GDM1 (cell line): ENCODE results near the gene CD247.
A peak's percentile ranks its signal among the peaks of the same experiment; 100 is the strongest.

Experiments
- DNase-seq: peaks from one replicate; lab custom pipeline; 2025; lab: John Stamatoyannopoulos, UW

The CD247 gene

DNA sequence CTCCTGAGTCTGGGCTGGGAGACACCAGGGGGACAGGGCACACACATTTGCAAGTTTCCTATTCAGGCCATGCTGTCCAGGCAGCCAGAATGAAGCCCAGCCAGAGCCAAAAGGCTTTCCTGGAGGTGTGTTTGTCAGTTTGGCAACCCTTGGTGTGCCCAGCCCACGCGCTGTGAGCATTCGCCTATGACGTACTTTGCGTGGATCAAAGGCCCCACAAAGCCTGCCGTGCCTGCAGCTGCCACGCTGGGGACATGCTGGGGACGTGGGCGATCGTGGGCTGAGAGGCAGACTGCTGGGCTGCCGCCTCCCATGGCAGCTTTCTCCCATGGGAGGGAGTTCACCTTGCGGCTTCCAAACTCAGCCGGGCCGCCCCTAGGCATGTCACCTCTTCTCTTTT is 57.5 kb downstream of the CD247 start:
- no peak for DNase-seq

DNA sequence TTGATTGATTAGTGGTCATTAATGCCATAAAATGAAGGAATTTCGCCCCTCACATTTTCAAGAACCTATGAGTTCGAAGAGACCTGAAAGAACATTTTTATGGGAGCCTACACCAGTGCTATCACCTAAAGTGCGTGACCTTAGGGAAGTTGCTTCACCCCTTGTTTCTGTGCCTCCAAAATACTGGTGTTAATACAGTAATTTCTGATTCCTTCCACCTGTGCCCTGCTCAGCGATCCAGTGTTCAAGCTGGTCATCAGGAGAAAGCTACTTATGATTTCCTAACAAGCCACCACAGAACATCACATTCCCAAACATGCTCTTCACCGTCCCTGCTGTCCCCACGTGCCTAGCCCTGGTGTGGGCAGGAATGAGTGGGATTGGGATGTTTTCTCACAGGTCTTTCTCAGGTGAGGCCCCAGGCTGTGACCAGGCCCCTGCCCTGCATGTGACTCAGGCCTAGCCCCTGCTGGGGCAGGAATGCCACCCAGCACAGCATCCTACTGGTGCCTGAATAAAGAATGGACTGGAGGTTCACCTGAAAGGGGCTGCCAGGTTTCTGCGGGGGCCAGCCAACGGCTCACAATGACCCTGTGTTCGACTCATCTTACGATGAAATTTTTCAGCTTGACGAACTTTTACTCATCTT is 60.3 kb downstream of the CD247 start:
- no peak for DNase-seq

DNA sequence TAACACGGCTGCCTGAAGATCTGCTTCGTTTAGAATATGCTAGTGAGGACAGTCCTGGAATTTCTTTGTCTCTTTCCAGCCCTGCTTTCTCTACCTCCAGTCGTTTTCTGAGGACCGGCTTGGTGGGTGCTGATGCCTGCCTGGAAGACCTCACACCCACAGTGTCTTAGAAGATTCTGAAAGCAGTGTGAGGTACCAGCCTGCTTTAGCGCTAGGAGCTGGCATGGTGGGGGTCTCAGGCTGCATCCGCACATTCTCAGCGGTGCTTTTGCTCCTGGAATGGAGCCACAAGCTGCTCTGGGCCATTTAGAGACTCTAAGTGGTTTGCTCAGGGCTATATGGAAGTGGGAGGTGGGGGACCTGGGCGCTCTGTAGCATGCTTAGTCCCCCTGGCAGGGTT is 61.4 kb downstream of the CD247 start:
- no peak for DNase-seq

DNA sequence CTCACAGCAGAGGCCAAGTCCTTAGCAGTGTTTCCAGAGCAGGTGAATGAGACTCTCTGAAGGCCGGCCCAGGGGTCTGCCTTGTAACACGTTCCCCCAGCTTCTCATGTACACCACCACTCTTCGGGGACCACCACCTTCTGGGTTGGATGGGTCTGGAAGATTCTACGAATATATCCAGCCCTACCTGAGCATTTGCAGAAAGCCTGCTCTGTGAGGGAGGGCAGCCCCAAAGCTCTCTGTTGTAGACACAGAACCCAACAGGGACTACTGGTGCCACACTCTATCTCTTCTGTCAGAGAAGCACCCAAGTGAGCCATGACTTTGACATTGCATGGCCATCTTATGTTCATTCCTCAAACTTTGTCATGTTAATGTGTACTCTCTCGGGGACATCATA is 61.8 kb downstream of the CD247 start:
- DNase-seq = no peak

DNA sequence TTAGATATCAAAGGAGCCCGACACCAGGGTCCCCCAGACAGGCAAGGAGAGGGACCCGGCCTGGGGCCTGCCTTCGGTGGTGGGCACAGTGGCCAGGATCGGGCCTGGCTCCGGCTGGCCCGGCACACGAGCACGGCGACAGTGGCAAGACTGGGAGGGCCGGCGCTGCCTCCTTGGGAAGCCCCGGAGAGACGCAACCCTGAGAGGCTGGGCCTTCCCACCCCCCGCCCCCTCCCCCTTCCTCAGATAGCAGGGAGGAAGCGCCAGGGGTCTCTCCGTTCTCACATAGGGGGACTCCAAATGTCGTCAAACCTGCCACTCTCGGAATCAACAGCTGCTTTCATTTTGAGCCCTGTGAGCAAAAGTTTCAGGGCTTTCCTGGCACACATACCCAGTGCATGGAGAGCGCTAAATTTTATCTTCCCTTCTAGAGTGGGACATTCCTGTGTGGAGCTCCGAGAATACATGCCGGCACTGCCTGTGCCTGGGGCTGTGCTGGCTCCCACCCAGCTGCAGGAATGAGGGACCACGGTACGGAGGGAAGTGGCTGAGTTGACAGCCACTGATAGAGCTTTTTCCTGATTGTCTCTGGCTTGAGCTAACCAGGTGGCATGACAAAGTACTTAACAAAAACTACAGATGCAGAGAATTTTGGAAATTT is 62.4 kb downstream of the CD247 start:
- no peak for DNase-seq

DNA sequence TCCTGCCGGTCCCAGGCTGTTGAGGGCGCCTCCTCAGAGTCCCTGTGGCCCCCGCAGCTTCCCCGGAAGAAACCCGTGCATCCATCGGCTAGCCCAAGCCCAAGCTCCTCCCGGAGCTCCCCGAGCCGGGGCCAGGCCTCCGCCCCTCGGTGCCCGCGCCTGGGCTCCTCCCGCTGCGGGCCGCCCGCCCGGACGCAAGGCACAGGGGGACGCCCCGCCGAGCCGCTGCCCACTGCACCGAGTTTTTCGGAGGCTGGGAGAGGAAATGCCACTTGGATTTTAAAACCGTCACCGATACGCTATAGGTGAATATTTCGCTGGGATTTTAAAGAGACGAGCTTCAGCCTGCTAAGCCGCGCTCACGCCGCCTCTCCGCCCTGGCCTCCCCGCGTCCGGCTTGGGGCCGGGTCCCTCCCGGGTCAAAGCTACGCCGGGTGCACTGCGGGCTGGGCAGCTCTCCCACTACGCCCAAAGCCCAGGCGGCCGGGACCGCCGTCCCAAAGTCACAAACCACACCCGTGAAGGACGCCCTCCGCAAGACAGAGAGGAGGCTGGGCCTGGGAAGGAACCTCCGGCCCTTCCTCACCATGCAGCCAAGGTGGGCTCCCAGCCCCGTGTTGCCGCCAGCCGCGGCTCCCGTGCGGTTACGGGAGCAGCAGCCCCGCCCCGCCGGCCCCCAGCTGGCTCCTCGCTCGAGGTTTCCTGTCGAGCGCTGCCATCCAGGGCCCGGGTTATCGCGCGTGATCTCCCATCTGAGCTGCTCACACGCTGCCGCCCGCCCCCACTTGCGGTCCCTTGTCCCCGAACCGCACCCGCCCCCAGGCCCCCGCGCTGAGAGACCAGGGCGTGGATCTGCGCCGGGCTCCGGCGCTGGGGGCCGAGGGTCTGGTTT is 63.2 kb downstream of the CD247 start:
- DNase-seq = peak; percentile 49

DNA sequence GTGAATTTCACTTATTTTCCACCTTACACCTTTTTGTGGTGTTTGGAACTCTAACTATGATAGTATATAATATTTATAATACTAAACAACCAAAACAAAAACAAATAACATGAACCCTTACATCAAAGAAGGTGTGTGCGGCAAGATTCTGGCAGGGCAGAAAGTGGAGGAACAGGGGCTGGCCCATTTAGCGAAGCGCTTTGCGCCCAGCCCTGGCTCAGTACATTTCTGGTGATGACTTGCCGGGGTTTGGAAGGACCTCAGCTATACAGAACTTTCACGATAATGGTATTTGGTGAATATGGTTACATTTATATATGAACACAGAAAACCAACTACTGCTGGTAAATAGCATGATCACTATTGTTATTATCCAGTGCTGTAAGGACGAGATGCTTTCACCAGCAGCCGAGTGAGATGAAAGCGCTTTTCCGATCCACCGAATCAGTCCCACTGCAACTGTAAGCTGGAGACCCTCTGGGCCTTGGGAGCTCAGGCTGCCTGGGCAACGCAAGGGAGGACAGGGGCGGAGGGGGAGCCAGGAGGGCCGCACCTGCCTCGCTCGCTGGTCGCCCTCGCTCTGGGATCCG is 63.9 kb downstream of the CD247 start:
- DNase-seq = no peak

DNA sequence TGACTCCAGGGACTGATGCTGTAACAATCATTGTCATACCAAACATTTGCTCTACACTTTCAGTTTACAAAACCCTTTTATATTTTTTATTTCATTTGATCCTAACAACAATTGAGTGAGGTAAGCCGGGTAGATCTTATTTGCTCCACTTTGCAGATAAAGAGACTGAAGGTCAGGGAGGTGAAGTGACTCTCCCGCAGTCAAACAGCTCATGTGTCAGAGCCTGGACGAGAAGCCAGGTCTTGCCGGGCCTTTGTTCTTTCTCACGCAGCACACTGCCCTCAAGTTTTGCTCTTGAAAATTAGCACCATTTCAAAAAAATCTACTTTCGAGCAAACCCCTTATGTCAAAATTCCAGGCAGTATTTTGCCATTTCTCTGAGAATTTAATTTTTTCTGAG is 65.2 kb downstream of the CD247 start:
- no peak for DNase-seq

DNA sequence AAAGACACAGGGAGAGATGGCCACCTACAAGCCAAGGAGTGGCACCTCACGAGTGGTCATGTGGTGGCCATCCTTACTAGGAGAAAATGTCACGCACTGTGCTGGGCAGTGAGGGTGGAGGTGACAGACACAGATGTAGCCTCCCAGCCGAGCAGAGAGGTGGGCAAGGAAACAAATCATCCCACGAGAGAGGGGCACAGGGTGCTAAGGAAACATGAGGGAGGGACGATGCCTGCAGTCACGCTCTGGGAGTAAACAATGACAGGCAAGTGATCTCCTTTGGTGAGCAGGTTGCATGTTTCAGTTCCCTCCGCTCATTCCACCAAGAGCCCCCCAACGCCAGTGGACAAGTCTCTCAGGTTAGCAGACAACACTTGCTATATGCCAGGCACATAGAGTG is 65.8 kb downstream of the CD247 start:
- no peak for DNase-seq

DNA sequence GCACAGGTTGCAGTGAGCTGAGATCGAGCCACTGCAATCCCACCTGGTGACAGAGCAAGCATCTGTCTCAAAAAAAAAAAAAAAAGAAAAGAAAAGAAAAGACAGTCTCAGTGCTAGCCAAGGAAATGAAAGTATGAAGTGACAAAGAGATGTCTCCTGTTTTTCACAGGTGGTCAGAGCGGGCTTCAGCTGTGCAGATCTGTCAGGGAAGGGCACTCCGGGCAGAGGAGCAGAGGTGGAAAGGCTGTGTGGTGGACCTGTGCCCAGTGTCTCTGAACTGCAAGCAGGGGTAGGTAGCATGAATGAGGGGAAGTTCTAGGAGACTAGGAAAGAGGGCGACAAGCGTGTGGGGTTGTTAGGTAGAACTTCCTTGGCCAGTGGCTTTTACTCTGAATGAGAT is 67.5 kb downstream of the CD247 start:
- no peak for DNase-seq

DNA sequence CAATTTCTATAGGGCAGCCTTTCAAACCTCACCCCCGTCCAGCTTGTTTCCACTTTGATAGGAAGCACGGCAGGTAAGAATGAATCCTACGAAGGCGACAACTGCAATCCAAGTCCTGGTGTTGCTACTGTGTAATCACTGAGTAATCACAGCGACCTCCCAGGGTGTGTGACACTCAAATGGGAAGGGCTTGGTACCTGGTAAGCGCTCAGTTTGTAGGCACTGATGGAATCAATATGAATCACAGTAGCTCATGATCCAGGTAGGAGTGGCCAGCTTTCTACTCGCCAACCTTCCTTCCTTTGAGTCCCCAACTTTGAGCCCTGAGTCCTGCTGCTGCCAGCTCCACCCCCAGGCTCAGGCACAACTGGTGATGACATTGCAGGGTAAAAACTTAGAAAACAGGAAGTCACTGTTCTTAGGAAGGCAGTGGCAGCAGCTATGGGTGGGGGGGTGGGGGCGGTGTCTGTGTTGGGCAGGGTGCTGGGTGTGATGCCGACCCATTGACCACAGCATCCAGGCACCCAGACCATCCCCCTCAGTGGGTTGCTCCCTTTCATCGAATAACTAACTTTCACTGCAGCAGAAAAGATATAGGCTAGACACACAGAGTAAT is 70.7 kb downstream of the CD247 start:
- DNase-seq = peak; percentile 55

DNA sequence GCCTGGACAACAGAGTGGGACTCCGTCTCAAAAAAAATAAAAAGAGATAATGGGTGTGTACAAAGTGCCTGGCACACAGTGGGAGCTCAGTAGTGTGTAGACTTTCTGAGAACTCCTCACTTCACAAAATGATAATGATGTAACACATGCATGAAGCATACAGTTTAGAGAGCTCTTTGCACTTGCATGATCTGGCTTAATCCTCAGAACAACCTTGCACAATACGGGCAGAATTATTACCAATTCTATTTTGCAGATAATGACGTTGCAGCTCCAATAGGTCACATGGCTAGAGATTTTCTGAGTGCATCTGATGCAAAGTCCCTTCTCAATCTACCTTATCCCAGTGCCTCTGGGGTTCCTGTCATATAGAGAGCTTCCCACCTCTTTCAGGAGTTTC is 71.4 kb downstream of the CD247 start:
- DNase-seq = no peak

DNA sequence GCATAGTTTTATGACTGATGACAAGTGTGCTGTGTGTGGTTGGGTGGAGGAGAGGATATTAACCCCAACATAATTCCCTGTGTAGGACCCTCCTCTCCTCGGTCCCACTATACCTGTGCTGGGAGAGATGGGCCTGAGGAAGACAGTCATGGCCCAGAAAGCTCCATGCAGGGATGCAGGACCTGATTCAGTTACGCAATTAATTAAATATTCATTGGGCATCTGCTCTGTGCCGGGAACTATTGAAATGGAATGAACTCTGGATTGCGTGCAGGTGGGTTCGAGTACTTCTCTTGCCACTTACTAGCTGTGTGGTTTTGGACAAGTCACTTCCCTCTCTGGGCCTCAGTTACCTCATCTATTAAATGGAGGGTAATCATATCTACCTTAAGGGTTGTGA is 74.6 kb downstream of the CD247 start:
- no peak for DNase-seq

DNA sequence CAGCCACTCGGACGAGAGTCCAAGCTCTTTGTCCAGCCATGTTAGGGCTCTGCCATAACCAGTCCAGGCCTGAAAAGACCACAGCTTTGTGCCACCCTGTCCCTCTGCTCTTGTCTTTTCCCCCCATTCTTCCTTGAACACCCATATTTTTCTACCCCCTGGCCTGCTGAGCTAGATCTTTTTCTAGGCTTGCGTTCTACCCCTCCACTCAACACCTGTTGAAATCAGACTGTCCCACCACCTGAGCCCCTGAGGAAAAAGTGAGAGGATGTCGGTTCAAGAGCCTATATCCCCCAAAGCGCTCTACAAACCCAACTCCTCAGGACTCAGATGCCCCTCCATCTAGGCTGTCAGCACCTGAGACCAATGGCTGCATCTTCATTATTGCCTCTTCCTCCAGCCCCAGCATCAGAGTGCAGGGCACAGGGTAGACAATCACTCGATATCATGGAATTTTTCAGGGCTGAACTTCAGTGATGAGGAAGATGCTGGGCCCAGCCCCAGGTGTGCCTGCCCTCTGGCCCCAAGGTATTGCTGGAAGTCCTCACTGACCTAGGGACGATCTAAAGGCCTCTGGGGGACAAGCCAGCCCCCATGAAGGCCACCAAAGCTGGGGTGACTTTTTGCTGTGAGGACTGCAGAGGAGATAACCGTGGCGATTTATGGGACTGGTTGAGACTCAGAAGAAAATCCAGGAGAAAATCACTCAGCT is 75.3 kb downstream of the CD247 start:
- DNase-seq = no peak

DNA sequence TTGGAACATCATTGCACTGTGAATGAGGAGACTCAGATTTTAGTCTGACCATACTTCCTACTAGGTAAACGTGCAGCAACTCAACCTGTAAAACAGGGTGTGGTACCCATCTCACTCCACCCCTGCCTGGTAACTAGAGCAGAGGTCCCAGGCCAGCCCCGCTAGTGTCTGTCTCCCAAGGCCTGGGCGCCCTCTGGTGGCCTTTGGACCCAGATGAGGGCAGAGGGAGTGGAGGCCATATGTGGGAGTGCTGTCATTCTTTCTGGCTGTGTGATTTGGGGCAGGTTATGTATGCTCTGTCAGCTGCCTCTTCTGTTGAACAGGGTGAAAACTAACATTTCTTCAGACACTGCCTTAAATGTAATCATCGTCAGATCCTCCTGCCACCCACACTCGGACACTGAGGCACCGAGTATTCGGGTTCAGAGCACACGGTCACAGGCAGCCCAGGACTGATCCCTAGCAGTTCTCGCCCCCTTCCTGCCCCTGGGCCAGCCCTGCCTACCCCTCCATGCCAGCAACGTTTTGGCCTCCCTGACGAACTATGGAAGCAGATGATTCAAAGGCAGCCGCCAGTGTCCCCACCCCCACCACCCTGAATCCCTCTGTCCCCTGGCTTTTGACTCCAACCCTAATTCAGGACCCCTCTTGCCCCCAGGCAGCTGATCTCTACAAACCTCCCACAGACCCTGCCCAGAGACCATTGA is 76.0 kb downstream of the CD247 start:
- DNase-seq = peak; percentile 63

DNA sequence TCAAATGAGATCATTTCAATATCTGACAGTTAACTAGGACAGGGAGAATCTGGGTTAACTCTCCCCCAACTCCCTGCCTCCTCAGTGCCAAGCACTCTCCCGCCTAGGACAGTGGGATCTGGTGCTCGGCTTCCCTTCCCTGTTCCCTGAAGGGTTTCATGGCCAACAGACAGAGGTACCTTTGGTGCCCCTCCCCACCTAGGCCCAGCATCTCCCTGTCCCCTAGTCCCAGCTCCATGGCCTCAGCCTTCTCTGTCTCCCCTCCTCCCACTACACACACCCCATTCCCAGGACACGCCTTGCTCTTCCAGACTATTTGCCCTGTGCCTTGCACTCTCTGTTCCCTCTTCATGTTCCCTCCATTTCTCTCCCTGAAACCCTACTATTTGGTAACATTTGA is 77.1 kb downstream of the CD247 start:
- DNase-seq = no peak

DNA sequence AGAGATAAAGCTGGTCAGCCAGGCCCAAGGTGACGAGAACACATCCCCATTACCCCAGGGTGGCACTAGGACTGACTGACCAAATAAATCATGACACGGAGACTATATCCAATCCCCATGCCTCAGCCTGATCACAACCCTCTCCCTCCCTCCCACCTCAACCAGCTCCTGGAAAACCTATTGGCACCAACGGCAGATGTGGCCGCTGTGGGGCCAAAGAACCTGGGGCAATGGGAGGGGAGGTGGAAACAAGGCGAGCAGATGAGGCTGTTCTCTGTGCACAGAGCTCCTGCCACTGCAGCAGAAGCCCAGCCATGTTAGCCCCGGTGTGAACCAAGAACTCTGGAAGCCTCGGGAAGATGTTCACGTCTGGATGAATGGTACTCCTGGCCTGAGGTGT is 77.6 kb downstream of the CD247 start:
- no peak for DNase-seq

DNA sequence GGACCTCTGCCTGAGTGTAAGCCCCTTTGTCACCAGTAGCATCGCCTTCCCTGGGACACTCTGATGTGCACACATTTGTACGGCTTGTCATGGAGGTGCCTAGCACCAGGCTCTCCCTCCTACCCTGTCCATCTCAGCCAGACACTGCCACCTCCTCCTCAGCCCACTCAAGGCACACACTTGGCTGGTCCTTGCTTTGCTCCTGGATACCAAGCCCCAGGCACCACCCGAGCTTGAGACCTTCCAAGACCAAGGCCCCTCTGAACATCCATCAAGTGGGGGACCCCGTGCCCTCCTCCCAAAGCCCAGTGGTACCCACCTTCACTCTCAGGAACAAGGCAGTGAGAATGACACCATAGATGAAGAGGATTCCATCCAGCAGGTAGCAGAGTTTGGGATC is 78.0 kb downstream of the CD247 start:
- no peak for DNase-seq

DNA sequence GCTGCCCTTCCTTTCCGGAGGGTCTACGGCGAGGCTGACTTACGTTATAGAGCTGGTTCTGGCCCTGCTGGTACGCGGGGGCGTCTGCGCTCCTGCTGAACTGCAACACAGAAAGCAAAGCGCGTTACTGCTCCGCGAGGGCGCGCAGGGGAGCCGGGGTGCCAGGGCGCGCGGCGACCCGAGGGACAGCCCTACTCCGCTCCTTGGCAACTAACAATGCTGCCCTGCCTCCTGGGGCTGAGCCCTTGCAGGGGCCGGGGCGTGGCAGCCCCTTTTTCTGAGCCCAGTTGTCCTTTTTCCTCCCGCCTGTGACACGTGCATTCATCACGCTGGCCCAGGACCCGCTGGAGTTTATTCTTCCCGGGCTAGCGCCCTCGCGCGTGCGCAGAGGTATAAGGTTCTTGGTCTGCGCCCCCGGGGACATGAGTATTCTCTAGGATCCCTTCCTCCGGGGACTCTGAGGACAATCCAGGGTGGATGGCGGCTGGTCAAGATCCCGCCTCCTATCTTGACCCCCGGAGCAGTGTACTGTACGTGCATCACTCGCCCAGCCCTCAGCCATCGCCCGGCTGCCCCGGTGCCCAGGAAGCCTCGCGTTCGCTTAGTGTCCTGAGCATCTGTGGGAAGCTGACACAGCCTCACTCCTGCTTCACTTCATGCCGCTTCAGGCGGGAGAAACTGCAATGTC is 78.9 kb downstream of the CD247 start:
- DNase-seq = no peak
